ENCODE data around the gene TFIP11.

Gene TFIP11

DNA sequence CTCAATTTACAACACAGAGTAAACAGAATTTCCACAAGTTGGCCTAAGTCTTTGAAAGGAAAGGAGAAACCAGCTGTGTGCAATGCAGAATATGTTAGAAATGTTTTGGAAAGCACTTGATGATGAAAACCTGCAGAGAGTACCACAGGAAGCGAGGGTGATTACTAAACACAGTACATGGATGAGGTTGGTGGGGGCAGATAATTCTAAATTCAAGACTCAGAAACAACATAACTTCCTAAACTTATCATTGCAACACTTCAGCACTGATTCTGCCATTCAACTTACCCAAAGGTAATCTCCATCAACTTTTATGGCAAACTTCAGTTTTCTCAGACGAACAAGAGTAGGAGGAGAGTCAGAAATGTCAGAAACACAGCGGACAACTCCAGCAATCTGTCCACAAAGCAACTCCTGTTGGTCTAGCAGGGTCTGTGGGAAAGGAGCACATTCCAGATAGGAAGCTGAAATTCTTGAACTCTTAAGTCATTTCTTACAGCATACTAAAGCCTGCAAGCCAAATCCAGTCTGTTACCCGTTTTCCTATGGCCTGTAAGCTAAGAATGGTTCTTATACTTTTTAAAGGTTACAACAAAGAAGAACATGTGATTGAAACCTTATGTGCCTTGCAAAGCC lies 35.5 kb downstream of the TFIP11 start:
- DNase-seq = no peak

- no peak for DNase-seq
These were observed 37.6 kb downstream of the TFIP11 start for GRCh38 chr22:26474682-26475081.

DNA sequence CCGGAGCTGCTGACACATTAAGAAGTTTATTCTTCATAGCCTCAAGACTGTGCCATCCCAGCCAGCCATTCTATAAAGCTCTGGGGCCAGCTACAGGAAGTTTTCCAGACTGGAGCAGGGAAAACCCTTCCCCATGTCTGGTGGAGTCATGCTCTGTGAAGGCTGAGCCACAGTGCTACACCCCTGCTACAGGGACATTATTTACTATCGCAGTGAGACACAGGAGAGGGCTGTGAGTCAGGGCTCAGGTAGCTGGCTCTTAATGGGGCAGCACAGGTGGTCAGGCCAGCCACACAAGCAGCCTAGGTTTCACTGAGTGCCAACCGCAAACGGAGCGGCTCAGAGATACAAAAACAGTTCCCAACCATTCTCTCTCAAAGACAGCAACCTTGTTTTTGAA lies 40.8 kb downstream of the TFIP11 start:
- no peak for DNase-seq

- DNase-seq = no peak
These were observed 41.5 kb downstream of the TFIP11 start for GRCh38 chr22:26470807-26471206.

- no peak for DNase-seq
These were observed 46.1 kb downstream of the TFIP11 start for GRCh38 chr22:26466196-26466595.

GRCh38 chr22:26464312-26464711 lies 48.0 kb downstream of the TFIP11 start:
- no peak for DNase-seq

DNA sequence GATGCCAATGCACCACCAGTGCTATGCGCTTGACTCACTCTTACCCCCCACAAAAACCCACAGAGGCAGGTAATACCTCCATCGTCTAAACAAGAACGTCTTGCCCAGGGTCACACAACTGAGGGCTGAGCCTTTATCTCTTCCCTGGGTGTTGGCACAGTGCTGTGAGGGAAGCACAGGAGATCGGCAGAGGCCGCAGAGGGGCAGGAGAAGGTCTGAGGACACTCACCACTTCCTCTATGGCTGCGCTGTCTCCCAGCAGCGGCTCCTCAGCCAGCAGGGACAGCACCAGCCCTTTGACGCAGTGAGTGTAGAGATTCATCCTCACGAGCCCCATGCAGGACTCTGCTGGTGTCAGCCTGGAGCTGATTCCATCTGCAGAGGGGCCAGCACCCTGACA lies 48.6 kb downstream of the TFIP11 start:
- no peak for DNase-seq

- DNase-seq = no peak
These were observed 49.1 kb downstream of the TFIP11 start for GRCh38 chr22:26463101-26463661.

GRCh38 chr22:26462641-26463040 lies 49.6 kb downstream of the TFIP11 start:
- no peak for DNase-seq

GRCh38 chr22:26462051-26462450 lies 50.2 kb downstream of the TFIP11 start:
- no peak for DNase-seq

GRCh38 chr22:26461188-26461810 lies 51.0 kb downstream of the TFIP11 start:
- peak; percentile 76 for DNase-seq

DNA sequence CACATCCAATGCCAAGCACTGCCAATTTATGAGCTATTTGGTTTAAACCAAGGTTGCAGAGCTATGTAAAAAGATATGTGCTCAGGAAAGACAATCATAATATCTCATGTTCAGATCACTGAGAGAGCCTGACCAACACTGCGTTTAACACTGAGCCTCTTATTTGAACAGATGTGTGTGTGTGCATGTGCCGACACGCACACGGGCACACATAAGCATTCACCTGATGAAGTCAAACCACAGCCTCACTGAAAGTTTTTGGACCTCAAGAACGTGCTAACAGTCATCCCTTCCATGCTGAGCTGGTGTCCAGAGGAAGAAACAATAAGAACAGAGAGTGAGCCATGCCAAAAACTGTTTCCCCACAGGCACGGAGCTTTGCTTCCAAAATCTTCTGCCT lies 52.1 kb downstream of the TFIP11 start:
- no peak for DNase-seq

DNA sequence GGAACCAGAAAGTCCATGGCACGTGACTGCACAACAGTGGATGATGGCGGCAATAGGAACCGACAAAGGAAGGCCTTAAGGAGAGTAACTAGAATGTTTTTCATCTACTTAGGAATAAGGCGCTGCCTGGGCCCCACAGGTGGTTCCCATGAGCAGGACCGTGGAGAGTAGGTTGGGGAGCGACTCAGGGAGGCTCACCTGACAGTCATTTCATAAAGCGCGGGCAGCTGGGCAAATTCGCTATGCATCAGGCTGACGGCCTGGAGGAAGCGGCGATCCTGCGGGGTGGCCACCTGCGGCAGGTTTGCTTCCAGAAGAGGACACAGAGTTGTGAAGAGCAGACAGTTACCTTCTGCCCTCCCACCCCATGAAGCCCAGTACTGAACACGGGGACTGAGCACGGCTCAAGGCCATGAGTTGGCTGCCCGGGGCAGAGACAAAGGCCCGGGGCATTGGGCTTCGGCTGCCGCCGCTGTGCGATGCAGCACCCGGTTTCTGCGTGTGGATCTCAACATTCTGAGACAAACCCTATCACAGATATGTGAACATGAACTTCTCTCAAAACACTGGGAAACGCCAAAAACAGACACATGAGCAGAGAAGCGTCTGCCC lies 54.5 kb downstream of the TFIP11 start:
- DNase-seq = no peak

DNA sequence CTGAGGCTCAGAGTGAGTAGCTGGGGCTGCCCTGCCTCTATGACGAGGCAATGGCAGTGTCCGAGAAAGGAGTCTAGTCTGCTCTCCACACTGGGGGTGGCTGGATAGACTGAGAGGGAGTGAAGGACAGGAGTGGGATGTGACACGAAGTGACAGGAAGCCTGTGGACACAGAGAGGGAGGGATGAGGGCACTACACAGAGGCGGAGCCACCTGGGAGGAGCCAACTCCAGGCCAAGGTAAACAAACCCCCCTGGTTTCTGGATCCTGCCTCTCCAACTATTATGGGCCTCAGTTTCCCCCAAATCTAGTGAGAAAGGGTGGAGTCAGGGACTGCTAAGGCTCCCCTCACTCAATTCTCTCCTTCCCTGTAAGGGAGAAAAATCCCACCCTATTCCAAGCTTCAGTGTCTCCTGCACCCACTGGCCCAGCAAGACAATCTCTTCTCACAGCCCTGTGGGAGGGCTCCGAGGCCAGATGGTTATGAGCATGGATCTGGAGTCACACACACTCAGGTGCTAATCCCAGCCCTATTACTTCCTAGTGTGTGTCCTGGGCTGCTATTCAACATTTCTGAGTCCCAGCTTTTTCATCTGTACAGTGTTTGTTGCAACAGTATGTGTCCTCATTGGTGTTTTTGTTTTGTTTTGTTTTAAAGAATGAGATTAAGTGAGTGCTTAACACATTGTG lies 58.3 kb downstream of the TFIP11 start:
- no peak for DNase-seq

DNA sequence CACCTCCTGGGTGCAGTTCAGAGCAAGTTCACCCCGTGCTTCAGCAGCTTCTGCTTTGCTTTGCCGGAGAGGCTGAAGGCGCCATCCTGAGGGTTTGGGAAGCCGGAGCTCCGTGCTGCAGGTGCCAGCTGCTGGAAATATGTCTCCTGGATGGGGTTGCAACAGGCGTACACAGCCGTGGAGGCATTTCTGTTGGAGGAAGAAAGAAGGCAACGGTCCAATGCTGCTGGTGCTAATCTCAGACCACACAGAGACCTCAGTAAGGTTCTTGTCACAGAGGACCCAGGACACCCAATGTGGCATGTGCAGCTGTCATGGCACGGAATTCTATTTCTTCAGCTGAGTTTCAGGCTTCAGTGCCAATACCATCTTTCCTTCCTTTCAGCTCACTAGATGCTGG lies 59.1 kb downstream of the TFIP11 start:
- DNase-seq = no peak

DNA sequence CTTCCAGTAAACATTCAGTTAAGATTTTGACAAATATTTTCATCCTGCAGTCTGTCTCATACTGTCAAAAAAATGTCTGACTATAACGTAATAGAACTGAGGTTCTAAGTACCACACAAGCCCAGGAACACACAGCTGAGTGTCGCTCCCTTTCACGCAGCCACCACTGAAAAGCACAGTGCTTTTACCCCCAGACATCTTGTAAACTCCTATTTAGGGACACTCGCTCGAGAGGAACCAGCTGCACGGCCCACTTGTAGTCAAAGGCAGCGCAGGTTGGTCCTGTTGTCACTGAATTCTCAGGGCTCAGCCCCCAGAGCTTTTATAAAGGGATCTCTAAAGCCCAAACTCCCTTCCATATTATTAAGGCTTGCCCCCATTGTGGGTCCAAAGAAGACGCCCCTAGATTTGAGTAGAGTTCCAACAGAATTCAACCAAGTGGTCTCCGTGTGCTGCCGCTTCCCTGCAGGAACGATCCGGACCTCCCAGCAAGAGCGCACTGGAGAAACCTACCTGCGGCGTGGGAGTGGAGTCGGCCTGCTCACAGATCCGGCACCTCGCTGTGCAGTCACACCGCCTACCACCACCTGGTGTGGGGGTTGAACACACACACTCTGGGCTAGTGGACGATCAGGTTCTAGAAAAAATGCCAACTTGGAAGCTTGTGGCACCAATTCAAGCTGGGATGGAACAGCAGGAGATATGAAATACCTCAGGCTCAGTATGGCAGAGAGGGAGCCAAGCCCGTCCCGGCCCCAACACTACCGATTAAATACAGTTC lies 59.8 kb downstream of the TFIP11 start:
- no peak for DNase-seq

GRCh38 chr22:26450453-26451185 lies 61.7 kb downstream of the TFIP11 start:
- no peak for DNase-seq

DNA sequence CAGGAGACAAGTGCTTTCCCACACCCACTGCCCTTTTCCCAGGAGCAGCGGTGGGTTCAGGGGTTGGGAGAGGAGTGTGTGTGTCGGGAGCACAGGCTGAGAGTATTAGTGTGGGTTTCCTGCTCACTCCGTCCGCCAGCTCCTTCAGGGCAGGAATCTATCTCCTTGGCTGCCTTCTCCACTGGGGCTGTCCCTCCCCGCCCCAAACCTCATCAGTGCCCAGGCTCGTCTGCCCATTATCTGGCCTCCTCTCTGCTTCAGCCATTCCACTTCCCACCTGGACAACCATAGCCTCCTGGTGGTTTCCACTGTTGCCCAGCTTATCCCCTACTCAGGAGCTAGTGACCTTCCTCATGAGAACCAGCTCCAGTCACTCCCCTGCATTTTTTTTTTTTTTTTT lies 63.3 kb downstream of the TFIP11 start:
- no peak for DNase-seq

- DNase-seq = no peak
These were observed 63.9 kb downstream of the TFIP11 start for GRCh38 chr22:26448334-26448733.

GRCh38 chr22:26447584-26448329 lies 64.5 kb downstream of the TFIP11 start:
- DNase-seq = no peak

DNA sequence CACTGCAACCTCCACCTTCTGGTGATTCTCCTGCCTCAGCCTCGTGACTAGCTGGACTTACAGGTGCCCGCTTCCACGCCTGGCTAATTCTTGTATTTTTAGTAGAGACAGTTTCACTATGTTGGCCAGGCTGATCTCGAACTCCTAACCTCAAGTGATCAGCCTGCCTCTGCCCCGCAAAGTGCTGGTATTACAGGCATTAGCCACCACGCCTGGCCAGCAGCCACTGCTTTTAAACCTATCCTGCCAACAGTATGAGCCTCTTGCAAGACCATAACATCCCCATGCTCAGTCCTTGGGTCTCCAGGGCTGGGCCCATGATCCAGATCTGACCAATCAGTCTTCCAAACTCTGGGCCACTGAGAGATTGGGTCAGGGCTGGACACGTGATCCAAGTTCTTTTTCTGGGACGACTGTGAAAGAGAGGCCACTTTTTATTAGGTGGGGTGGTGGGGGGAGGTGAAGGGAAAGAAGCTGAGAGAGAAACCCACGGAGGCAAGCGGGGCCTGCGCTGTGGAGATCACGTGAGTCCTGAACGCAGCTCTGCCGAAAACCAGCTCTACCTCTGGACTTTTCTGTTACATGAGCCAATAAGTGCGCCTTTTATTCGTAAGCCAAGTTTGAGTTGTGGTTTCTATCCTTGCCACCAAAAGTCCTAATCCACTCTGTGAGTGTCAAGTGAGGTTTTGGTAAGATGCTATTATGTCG lies 65.3 kb downstream of the TFIP11 start:
- no peak for DNase-seq

Data from right forelimb (tissue), 1 donor.